ENCODE measurements around the gene ZNF579.
"Not testable (repeated sequence)": the region's sequence is repeated elsewhere in the genome, so short reads cannot be mapped to it uniquely, and the experiment has no call there.

Gene ZNF579

GRCh38 chr19:55578031-55578760 is 2.5 kb downstream of the ZNF579 start:
- Histone ChIP-seq H3K36me3 (ENCODE audit: insufficient read depth, insufficient read length, low read length) (peaks cover 24% of the 10 kb centered on the region), H3K9ac (ENCODE audit: insufficient read length, low read depth) (no peak overlapping the region), H3K27me3 (ENCODE audit: insufficient read depth, insufficient read length) (no peaks in the 10 kb centered on the region), H3K9me3 (ENCODE audit: insufficient read depth, low read length) (no peaks in the 10 kb centered on the region), H3K4me1 (ENCODE audit: insufficient read depth, insufficient read length) (no peaks in the 10 kb centered on the region), H3K4me3 (ENCODE audit: insufficient read length, low read depth) (no peak overlapping the region)
- DNase-seq (ENCODE audit: low read depth, low spot score): no peak
- TF ChIP-seq YY1 (IDR thresholded peaks at IDR 0.05; ENCODE audit: insufficient read depth, insufficient read length): no peak
- no peak for TF ChIP-seq SUZ12 (IDR thresholded peaks at IDR 0.05; ENCODE audit: extremely low read depth, insufficient read depth, insufficient read length)
- TF ChIP-seq ZNF274 (IDR thresholded peaks at IDR 0.05; ENCODE audit: low read depth, low read length): no peak

- Histone ChIP-seq H3K9me3 (ENCODE audit: insufficient read depth, low read length) (no peaks in the 10 kb centered on the region), H3K27me3 (ENCODE audit: insufficient read depth, insufficient read length) (no peaks in the 10 kb centered on the region), H3K4me1 (ENCODE audit: insufficient read depth, insufficient read length) (no peaks in the 10 kb centered on the region), H3K4me3 (ENCODE audit: insufficient read length, low read depth) (no peak overlapping the region), H3K9ac (ENCODE audit: insufficient read length, low read depth) (no peak overlapping the region), H3K36me3 (ENCODE audit: insufficient read depth, insufficient read length, low read length) (peaks cover 24% of the 10 kb centered on the region)
- TF ChIP-seq SUZ12 (IDR thresholded peaks at IDR 0.05; ENCODE audit: extremely low read depth, insufficient read depth, insufficient read length) (no peak), YY1 (IDR thresholded peaks at IDR 0.05; ENCODE audit: insufficient read depth, insufficient read length) (no peak), ZNF274 (IDR thresholded peaks at IDR 0.05; ENCODE audit: low read depth, low read length) (no peak)
- no peak for DNase-seq (ENCODE audit: low read depth, low spot score)
Measured at GRCh38 chr19:55576746-55577145, 3.9 kb downstream of the ZNF579 start.

GRCh38 chr19:55573929-55574328 is 6.7 kb downstream of the ZNF579 start:
- H3K4me3 ChIP-seq (ENCODE audit: insufficient read length, low read depth); H3K27me3 ChIP-seq (ENCODE audit: insufficient read depth, insufficient read length); DNase-seq (ENCODE audit: low read depth, low spot score); H3K9me3 ChIP-seq (ENCODE audit: insufficient read depth, low read length); H3K9ac ChIP-seq (ENCODE audit: insufficient read length, low read depth); H3K4me1 ChIP-seq (ENCODE audit: insufficient read depth, insufficient read length): not testable (repeated sequence)
- H3K36me3 ChIP-seq (ENCODE audit: insufficient read depth, insufficient read length, low read length): peaks cover 19% of the 10 kb centered on the region

- H3K9ac ChIP-seq (ENCODE audit: insufficient read length, low read depth); H3K27me3 ChIP-seq (ENCODE audit: insufficient read depth, insufficient read length); H3K36me3 ChIP-seq (ENCODE audit: insufficient read depth, insufficient read length, low read length); DNase-seq (ENCODE audit: low read depth, low spot score); H3K9me3 ChIP-seq (ENCODE audit: insufficient read depth, low read length); H3K4me1 ChIP-seq (ENCODE audit: insufficient read depth, insufficient read length); H3K4me3 ChIP-seq (ENCODE audit: insufficient read length, low read depth): not testable (repeated sequence)
Measured at GRCh38 chr19:55569477-55569876, 11.2 kb downstream of the ZNF579 start.

- Histone ChIP-seq H3K9me3 (ENCODE audit: insufficient read depth, low read length) (no peaks in the 10 kb centered on the region), H3K27me3 (ENCODE audit: insufficient read depth, insufficient read length) (no peaks in the 10 kb centered on the region)
- DNase-seq (ENCODE audit: low read depth, low spot score): no peak
Measured at GRCh38 chr19:55567708-55568328, 12.8 kb downstream of the ZNF579 start.

GRCh38 chr19:55566823-55567222 is 13.8 kb downstream of the ZNF579 start:
- Histone ChIP-seq H3K4me1 (ENCODE audit: insufficient read depth, insufficient read length) (no peaks in the 10 kb centered on the region), H3K9me3 (ENCODE audit: insufficient read depth, low read length) (no peaks in the 10 kb centered on the region), H3K27me3 (ENCODE audit: insufficient read depth, insufficient read length) (no peaks in the 10 kb centered on the region), H3K36me3 (ENCODE audit: insufficient read depth, insufficient read length, low read length) (no peaks in the 10 kb centered on the region), H3K4me3 (ENCODE audit: insufficient read length, low read depth) (no peak overlapping the region), H3K9ac (ENCODE audit: insufficient read length, low read depth) (no peak overlapping the region)
- TF ChIP-seq YY1 (IDR thresholded peaks at IDR 0.05; ENCODE audit: insufficient read depth, insufficient read length) (no peak), ZNF274 (IDR thresholded peaks at IDR 0.05; ENCODE audit: low read depth, low read length) (no peak), SUZ12 (IDR thresholded peaks at IDR 0.05; ENCODE audit: extremely low read depth, insufficient read depth, insufficient read length) (no peak)
- no peak for DNase-seq (ENCODE audit: low read depth, low spot score)

More at GRCh38 chr19:55567708-55568328, 12.8 kb downstream of the ZNF579 start:
- Histone ChIP-seq H3K36me3 (ENCODE audit: insufficient read depth, insufficient read length, low read length) (no peaks in the 10 kb centered on the region), H3K4me1 (ENCODE audit: insufficient read depth, insufficient read length) (no peaks in the 10 kb centered on the region), H3K4me3 (ENCODE audit: insufficient read length, low read depth) (no peak overlapping the region), H3K9ac (ENCODE audit: insufficient read length, low read depth) (no peak overlapping the region)
- TF ChIP-seq SUZ12 (IDR thresholded peaks at IDR 0.05; ENCODE audit: extremely low read depth, insufficient read depth, insufficient read length) (no peak), YY1 (IDR thresholded peaks at IDR 0.05; ENCODE audit: insufficient read depth, insufficient read length) (no peak), ZNF274 (IDR thresholded peaks at IDR 0.05; ENCODE audit: low read depth, low read length) (no peak)

- Histone ChIP-seq H3K9me3 (ENCODE audit: insufficient read depth, low read length) (no peaks in the 10 kb centered on the region), H3K4me3 (ENCODE audit: insufficient read length, low read depth) (no peak overlapping the region)
- DNase-seq (ENCODE audit: low read depth, low spot score): no peak
Measured at GRCh38 chr19:55563261-55563690, 17.4 kb downstream of the ZNF579 start.

More at GRCh38 chr19:55563261-55563690, 17.4 kb downstream of the ZNF579 start:
- TF ChIP-seq YY1 (IDR thresholded peaks at IDR 0.05; ENCODE audit: insufficient read depth, insufficient read length) (no peak), ZNF274 (IDR thresholded peaks at IDR 0.05; ENCODE audit: low read depth, low read length) (no peak), SUZ12 (IDR thresholded peaks at IDR 0.05; ENCODE audit: extremely low read depth, insufficient read depth, insufficient read length) (no peak)
- H3K9ac ChIP-seq (ENCODE audit: insufficient read length, low read depth): no peak overlapping the region
- H3K27me3 ChIP-seq (ENCODE audit: insufficient read depth, insufficient read length): no peaks in the 10 kb centered on the region
- H3K36me3 ChIP-seq (ENCODE audit: insufficient read depth, insufficient read length, low read length): no peaks in the 10 kb centered on the region
- no peaks in the 10 kb centered on the region for H3K4me1 ChIP-seq (ENCODE audit: insufficient read depth, insufficient read length)

Measured in NT2/D1 (cell line).